Measurements from ENCODE around the gene BAZ2A.

BAZ2A gene

DNA sequence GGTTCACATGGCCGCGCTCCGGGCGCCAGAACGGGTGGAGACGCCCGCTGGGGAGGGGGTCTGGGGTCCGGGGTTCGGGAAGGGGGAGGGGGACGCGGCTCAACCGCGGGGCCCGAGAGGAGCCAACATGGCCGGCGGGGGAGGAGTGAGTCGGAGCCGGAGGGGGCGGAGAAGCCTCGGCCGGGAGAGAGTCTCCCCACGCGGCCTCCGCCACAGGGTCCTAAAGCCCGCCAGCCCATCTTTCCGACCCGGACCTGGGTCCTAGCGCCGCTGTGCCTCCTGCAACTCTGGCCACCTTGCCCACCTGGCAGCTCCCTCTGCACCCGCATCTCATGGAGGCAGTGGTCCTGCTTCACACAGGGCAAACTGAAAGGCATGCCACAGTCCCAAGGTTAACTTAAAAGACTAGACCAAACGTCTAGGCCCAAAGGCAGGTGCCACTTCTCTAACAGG is at the start of gene BAZ2A:
Gene BAZ2A, minus strand, starts transcription at position 147 of the 453 bp plus-strand sequence. CDS start 12,796 bp downstream, outside the sequence.
- TF ChIP-seq, protein P1, sequence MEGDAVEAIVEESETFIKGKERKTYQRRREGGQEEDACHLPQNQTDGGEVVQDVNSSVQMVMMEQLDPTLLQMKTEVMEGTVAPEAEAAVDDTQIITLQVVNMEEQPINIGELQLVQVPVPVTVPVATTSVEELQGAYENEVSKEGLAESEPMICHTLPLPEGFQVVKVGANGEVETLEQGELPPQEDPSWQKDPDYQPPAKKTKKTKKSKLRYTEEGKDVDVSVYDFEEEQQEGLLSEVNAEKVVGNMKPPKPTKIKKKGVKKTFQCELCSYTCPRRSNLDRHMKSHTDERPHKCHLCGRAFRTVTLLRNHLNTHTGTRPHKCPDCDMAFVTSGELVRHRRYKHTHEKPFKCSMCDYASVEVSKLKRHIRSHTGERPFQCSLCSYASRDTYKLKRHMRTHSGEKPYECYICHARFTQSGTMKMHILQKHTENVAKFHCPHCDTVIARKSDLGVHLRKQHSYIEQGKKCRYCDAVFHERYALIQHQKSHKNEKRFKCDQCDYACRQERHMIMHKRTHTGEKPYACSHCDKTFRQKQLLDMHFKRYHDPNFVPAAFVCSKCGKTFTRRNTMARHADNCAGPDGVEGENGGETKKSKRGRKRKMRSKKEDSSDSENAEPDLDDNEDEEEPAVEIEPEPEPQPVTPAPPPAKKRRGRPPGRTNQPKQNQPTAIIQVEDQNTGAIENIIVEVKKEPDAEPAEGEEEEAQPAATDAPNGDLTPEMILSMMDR (IDR thresholded peaks at IDR 0.05; ENCODE audit: borderline replicate concordance, control extremely low read depth, extremely low read depth, insufficient read depth, missing control alignments), result no peak
- DNase-seq (ENCODE audit: low spot score), result peak; percentile 94
- in situ Hi-C loops (cut with MboI; ENCODE audit: low sequenced_read_pairs, unreplicated experiment), result no loop called here

DNA sequence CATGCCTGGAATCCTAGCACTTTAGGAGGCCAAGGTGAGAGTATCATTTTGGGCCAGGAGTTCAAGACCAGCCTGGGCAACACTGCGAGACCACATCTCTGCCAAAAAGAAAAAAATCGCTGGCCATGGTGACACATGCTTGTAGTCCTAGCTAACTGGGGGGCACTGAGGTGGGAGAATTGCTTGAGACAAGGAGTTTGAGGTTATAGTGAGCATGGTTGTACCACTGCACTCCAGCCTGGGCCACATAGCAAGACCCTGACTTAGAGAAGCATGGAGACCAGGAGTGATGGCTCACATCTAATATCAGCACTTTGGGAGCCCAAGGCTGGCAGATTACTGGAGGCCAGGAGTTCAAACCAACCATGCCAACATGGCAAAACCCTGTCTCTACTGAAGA is 48.7 kb upstream of the BAZ2A start:
- DNase-seq (ENCODE audit: low spot score), result no peak
- in situ Hi-C loops (cut with MboI; ENCODE audit: low sequenced_read_pairs, unreplicated experiment), result no loop called here
- TF ChIP-seq, protein P1 (IDR thresholded peaks at IDR 0.05; ENCODE audit: borderline replicate concordance, control extremely low read depth, extremely low read depth, insufficient read depth, missing control alignments), result no peak

DNA sequence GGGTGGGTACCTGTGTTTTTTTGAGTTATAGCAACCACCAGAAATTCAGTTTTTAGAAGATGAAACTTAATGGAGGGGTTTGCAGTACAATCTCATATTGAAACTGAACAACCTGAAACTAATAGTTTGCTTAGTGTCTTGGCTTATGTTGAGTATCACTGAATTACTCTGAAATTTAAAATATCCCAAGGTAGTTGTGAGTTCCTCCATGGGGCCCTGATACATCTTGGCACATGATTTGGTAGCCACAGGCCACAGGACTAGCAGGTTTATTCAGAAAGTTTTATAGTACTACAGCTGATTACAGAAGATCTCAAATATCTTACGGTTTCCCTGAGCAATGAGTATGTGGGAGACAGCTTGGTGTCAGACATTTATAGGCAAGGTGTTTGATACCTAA is 47.6 kb upstream of the BAZ2A start:
- TF ChIP-seq, protein P1 (IDR thresholded peaks at IDR 0.05; ENCODE audit: borderline replicate concordance, control extremely low read depth, extremely low read depth, insufficient read depth, missing control alignments), result no peak
- in situ Hi-C loops (cut with MboI; ENCODE audit: low sequenced_read_pairs, unreplicated experiment), result no loop called here
- DNase-seq (ENCODE audit: low spot score), result peak; percentile 36

DNA sequence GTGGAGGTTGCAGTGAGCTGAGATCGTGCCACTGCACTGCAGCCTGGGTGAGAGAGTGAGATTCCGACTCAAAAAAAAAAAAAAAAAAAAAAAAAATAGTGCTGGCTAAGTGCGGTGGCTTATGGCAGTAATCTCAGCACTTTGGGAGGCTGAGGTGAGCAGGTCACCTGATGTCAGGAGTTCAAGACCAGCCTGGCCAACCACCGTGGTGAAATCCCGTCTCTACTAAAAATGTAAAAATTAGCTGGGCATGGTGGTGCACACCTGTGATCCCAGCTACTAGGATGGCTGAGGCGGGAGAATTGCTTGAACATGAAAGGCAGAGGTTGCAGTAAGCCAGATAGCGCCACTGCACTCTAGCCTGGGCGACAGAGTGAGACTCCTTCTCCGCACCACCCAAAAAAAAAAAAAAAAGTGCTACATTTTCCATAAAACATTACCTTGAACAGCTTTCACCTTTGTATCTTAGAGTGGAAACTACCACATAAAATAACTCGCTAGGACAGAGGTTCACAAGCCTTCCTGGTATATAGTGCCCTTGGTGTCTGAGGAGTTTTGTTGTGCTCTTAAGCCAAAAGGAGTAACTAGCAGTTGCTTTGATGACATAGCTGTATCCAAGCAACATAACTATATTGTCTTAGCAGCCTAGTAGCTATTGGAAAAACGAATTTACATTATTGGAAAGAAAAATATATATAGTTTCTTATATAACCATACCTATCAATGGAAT is 46.9 kb upstream of the BAZ2A start:
- TF ChIP-seq, protein P1 (IDR thresholded peaks at IDR 0.05; ENCODE audit: borderline replicate concordance, control extremely low read depth, extremely low read depth, insufficient read depth, missing control alignments), result no peak
- DNase-seq (ENCODE audit: low spot score), result no peak
- in situ Hi-C loops (cut with MboI; ENCODE audit: low sequenced_read_pairs, unreplicated experiment), result no loop called here

- in situ Hi-C loops (cut with MboI; ENCODE audit: low sequenced_read_pairs, unreplicated experiment), result no loop called here
- DNase-seq (ENCODE audit: low spot score), result no peak
- TF ChIP-seq, protein P1 (IDR thresholded peaks at IDR 0.05; ENCODE audit: borderline replicate concordance, control extremely low read depth, extremely low read depth, insufficient read depth, missing control alignments), result no peak
Measured at GRCh38 chr12:56671608-56672007, 41.5 kb upstream of the BAZ2A start.

DNA sequence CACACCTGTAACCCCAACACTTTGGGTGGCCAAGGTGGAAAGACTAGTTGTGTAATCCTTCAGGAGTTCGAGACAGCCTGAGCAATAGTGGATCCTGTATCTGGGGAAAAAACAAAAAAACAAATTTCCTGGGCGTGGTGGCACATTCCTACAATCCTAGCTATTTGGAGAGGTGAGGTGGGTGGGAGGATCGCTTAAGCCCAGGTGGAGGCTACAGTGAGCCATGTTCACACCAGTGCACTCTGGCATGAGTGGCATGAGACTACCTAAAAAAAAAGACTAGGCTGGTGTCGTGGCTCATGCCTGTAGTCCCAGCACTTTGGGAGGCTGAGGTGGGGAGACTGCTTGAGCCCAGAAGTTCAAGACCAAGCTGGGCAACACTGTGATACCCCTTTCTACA is 40.7 kb upstream of the BAZ2A start:
- no peak for DNase-seq (ENCODE audit: low spot score)

More for the DNA sequence above, 40.7 kb upstream of the BAZ2A start:
- in situ Hi-C loops (cut with MboI; ENCODE audit: low sequenced_read_pairs, unreplicated experiment), result no loop called here
- TF ChIP-seq, protein P1 (IDR thresholded peaks at IDR 0.05; ENCODE audit: borderline replicate concordance, control extremely low read depth, extremely low read depth, insufficient read depth, missing control alignments), result no peak
